Body of pancreas (tissue), 4 donors: Measurements from ENCODE around the gene ASAP2. TPM values are rescaled to one million over a fixed set of nuclear protein-coding genes. Genes with fewer than 3 reads are reported as not detected.

ENCODE experiments used
- ATAC-seq: fragments of 150-250 bp; one replicate; pipeline ENCODE4 v1.9.1; 2016
- DNase-seq, 4 donors: peaks; one replicate each; pipeline ENCODE4 v3.0.0-alpha.2; 2019
- H3K27ac ChIP-seq, 4 donors: fragments of 200-600 bp; sonication (generic); 1 replicate in 3 of 4; 2 replicates in 1 of 4; pipeline versions ENCODE4 v1.5.1 to v1.6.1; 2016 to 2019; ENCODE audit warnings: mild to moderate bottlenecking in 1 of 4, mixed read lengths in 1 of 4, moderate library complexity in 1 of 4
- H3K27me3 ChIP-seq, 2 donors: fragments of 200-600 bp; sonication (generic); one replicate each; pipeline ENCODE4 v1.6.0; 2016; ENCODE audit warnings: mild to moderate bottlenecking in 1 of 2
- H3K36me3 ChIP-seq, 2 donors: fragments of 200-600 bp; sonication (generic); replicated peaks in 1 of 2; 2 replicates each; pipeline ENCODE4 v1.5.1; 2016; ENCODE audit warnings: low read depth in 2 of 2; ENCODE audit not compliant: insufficient read depth in 1 of 2
- H3K4me1 ChIP-seq: fragments of 200-600 bp; sonication (generic); one replicate; pipeline ENCODE4 v1.6.0; 2016
- H3K4me3 ChIP-seq, 2 donors: fragments of 200-600 bp; sonication (generic); 1 replicate in 1 of 2; 2 replicates in 1 of 2; pipeline ENCODE4 v1.5.1; 2016 to 2019
- H3K9me3 ChIP-seq, 3 donors: fragments of 200-600 bp; sonication (generic); 1 replicate in 2 of 3; 2 replicates in 1 of 3; pipeline ENCODE4 v1.5.1; 2016
- POLR2A ChIP-seq, 3 donors: fragments of 450-650 bp; IDR thresholded peaks; one replicate each; pipeline ENCODE4 v1.6.1; 2016; ENCODE audit warnings: antibody characterized with exemption in 3 of 3, mild to moderate bottlenecking in 2 of 3
- WGBS, 2 donors: methylation state at CpG; one replicate each; pipeline ENCODE4 v1.1.5; 2017; 5-methylcytosine and 5-hydroxymethylcytosine counted together
- intact Hi-C: fragments of 100-400 bp; cut with DNase I; formaldehyde crosslinking; loops from one replicate; pipeline ENCODE4 v1.15.1; 2023
- total RNA-seq, 2 donors: library from RNA; depleted of rRNA; stranded (reverse); fragments of >200 nt; gene quantifications; one replicate each; pipeline ENCODE4 v1.1.0, GENCODE V29; 2016
- TF ChIP-seq, protein P1 (sequence below), 7 experiments: fragments of 450-650 bp in 4 of 7; fragments of 200-600 bp in 3 of 7; sonication (generic) in 3 of 7; IDR thresholded peaks; one replicate each; pipeline ENCODE4 v1.5.1; 2016 to 2019; ENCODE audit warnings: antibody characterized with exemption in 7 of 7

ASAP2 gene
- total RNA-seq, 2 donors from 2014 or later: 12.5 to 23.7 TPM

DNA sequence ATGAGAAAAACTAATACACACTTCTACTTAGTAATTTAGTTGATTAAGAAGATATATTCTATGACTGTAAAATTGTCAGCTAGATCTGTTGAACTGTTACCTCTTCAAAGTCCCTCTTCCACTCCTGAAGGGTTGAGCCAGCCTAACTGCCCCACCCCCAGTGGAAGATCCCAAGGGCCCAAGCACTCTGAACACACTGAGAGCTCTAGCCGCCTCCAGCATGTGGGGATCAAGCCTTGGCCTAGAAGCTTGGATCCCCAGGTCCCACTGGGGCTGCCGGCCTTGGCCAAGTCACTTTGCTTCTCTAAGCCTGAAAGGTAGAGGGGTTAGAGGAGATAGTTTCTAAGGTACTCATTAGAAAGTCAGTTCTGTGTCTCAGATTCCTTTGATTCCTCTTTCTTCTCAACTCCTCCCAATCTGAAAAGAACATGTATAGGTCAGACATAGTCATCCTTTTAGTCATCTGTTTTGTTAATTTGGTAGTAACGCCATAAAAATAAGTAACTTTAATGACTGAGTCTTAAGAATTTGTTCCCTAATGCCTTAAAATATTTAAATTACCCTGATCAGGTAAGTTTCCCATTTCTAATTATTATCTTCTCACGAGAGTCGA lies 222.5 kb downstream of the ASAP2 start:
- DNase-seq: no peak
- intact Hi-C loops: no loop called here
- Histone ChIP-seq H3K9me3 (no peaks in the 10 kb centered on the region), H3K27me3 (no peaks in the 10 kb centered on the region), H3K4me3 (no peak overlapping the region), H3K27ac (no peak overlapping the region), H3K36me3 (peaks cover 4 to 19% of the 10 kb centered on the region in 2 donors), H3K4me1 (peaks cover 9% of the 10 kb centered on the region)
- no peak for ATAC-seq
- 79 to 80% methylated on average over 5 of the region's 5 CpGs for WGBS, 2 donors
- TF ChIP-seq, protein P1, sequence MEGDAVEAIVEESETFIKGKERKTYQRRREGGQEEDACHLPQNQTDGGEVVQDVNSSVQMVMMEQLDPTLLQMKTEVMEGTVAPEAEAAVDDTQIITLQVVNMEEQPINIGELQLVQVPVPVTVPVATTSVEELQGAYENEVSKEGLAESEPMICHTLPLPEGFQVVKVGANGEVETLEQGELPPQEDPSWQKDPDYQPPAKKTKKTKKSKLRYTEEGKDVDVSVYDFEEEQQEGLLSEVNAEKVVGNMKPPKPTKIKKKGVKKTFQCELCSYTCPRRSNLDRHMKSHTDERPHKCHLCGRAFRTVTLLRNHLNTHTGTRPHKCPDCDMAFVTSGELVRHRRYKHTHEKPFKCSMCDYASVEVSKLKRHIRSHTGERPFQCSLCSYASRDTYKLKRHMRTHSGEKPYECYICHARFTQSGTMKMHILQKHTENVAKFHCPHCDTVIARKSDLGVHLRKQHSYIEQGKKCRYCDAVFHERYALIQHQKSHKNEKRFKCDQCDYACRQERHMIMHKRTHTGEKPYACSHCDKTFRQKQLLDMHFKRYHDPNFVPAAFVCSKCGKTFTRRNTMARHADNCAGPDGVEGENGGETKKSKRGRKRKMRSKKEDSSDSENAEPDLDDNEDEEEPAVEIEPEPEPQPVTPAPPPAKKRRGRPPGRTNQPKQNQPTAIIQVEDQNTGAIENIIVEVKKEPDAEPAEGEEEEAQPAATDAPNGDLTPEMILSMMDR (IDR thresholded peaks at IDR 0.05): no peak
- no peak for TF ChIP-seq POLR2A (IDR thresholded peaks at IDR 0.05)

DNA sequence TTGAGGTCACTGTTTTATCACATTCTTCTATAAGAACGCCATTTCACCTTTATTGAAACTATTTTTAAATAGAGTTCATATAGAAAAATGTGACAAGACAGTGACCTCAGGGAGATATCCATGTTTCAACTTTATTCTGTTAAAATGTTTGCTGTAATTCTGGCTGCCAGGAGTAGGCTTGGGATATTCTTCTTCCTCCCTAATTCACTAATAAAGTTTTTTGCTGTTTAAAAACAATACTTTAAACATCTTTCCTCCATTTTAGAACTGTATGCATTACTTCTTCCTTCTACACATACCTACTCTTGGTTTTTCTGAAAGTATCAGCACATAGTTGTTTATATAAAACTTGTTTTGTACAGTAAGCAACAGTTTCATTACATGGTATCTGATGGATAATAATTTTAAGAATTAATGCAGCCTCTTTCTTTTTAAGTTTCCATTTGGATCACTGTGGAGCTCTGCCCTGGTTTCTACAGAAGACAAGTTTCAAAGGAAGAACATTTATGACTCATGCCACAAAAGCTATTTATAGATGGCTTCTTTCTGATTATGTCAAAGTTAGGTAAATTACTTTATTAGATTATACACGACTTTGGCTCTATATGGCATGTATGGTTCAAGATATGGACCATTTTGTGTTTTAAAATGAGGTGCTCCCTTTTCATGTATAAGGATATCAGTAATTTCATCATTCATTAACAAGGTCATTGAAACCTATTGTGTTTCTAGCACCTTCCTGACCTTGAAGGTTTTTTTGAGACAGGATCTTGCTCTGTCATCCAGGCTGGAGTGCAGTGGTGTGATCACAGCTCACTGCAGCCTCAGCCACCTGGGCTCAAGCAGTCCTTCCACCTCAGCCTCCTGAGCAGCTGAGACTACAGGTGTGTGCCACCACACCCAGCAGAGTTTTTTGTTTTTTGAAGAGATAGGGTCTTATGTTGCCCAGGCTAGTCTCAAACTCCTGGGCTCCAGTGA lies 224.0 kb downstream of the ASAP2 start:
- Histone ChIP-seq H3K4me1 (no peaks in the 10 kb centered on the region), H3K4me3 (no peak overlapping the region), H3K27ac (no peak overlapping the region), H3K27me3 (no peaks in the 10 kb centered on the region), H3K36me3 (peaks cover 4 to 21% of the 10 kb centered on the region in 2 donors), H3K9me3 (no peaks in the 10 kb centered on the region)
- WGBS, 2 donors: 58 to 72% methylated on average over 2 of the region's 2 CpGs
- DNase-seq: no peak
- TF ChIP-seq, protein P1 (IDR thresholded peaks at IDR 0.05): no peak
- TF ChIP-seq POLR2A (IDR thresholded peaks at IDR 0.05): no peak
- intact Hi-C loops: no loop called here
- ATAC-seq: no peak

DNA sequence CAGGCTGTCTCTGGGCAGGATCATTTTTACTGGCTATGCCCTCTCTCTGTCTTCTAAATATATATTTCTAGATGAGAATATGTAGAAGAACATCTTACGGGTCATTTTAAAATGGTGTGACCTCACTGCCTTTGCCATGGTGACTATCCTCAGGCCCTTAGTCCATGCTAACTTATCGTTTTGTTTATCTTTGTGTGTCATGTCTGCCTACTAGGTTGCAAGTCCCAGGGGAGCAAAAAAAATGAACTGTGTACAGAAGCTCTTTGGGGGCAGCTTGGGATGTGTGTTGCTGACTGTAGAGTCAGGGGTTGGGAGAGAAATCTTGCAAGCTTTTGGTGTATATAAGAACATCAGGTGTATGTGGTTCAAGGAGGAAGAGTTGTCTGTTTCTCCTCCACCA lies 227.9 kb downstream of the ASAP2 start:
- ATAC-seq (no peak), DNase-seq (no peak)
- Histone ChIP-seq H3K9me3 (no peaks in the 10 kb centered on the region), H3K27ac (no peak overlapping the region), H3K4me1 (no peaks in the 10 kb centered on the region), H3K27me3 (no peaks in the 10 kb centered on the region), H3K4me3 (no peak overlapping the region), H3K36me3 (peaks cover 4 to 25% of the 10 kb centered on the region in 2 donors)
- intact Hi-C loops: no loop called here
- 58 to 91% methylated on average over 2 of the region's 2 CpGs for WGBS, 2 donors
- TF ChIP-seq POLR2A (IDR thresholded peaks at IDR 0.05): no peak
- TF ChIP-seq, protein P1 (IDR thresholded peaks at IDR 0.05): no peak

DNA sequence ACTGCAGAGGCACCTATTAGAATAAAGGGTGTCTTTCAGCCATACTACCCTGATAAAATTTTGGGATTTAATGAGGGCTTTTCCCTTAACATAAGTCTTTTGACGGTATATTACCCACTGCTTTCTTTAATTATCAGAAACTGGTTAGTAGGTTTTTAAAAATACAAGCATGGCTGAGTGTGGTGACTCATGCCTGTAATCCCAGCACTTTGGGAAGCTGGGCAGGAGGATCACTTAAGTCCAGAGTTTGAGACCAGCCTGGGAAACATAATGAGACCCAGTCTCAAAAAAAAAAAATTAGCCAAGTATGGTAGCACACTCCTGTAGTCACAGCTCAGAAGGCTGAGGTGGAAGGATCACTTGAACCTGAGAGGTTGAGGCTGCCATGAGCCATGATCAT lies 232.9 kb downstream of the ASAP2 start:
- DNase-seq (no peak), ATAC-seq (no peak)
- intact Hi-C loops: no loop called here
- Histone ChIP-seq H3K4me1 (no peaks in the 10 kb centered on the region), H3K4me3 (no peak overlapping the region), H3K27ac (no peak overlapping the region), H3K27me3 (no peaks in the 10 kb centered on the region), H3K36me3 (peaks cover 0 to 8% of the 10 kb centered on the region in 2 donors), H3K9me3 (no peaks in the 10 kb centered on the region)
- 93 to 100% methylated on average over 1 of the region's 1 CpG for WGBS, 2 donors
- TF ChIP-seq POLR2A (IDR thresholded peaks at IDR 0.05): no peak
- TF ChIP-seq, protein P1 (IDR thresholded peaks at IDR 0.05): no peak
